Peyer's patch (tissue), 4 donors: ENCODE results near the gene EVPL. TPM values are rescaled to one million over a fixed set of nuclear protein-coding genes. Genes with fewer than 3 reads are reported as not detected.

ENCODE experiments used
- DNase-seq, 3 donors: peaks; one replicate each; pipeline ENCODE4 v3.0.0-alpha.2; 2017 to 2019
- H3K27ac ChIP-seq, 4 donors: fragments of 200-600 bp; sonication (generic); one replicate each; pipeline ENCODE4 v1.5.1; 2016 to 2019
- H3K27me3 ChIP-seq, 2 donors: fragments of 200-600 bp; sonication (generic); one replicate each; pipeline ENCODE4 v1.5.1; 2019
- H3K36me3 ChIP-seq, 3 donors: fragments of 200-600 bp; sonication (generic); one replicate each; pipeline ENCODE4 v1.5.1; 2016 to 2019
- H3K4me1 ChIP-seq, 4 donors: fragments of 200-600 bp; sonication (generic); one replicate each; pipeline ENCODE4 v1.5.1; 2016 to 2019
- H3K4me3 ChIP-seq, 4 donors: fragments of 200-600 bp; sonication (generic); 1 replicate in 3 of 4; 2 replicates in 1 of 4; pipeline ENCODE4 v1.5.1; 2016 to 2019; ENCODE audit warnings: mild to moderate bottlenecking in 1 of 4
- H3K9me3 ChIP-seq, 4 donors: fragments of 200-600 bp; sonication (generic); one replicate each; pipeline ENCODE4 v1.5.1; 2016 to 2019; ENCODE audit warnings: mild to moderate bottlenecking in 1 of 4
- POLR2A ChIP-seq, 2 donors: fragments of 450-650 bp; IDR thresholded peaks; one replicate each; pipeline ENCODE4 v1.5.1; 2017; ENCODE audit warnings: antibody characterized with exemption in 2 of 2, mild to moderate bottlenecking in 2 of 2, moderate library complexity in 2 of 2
- total RNA-seq, 4 donors: library from RNA; depleted of rRNA; stranded (reverse); fragments of >200 nt; gene quantifications; one replicate each; pipeline ENCODE4 v1.1.0, GENCODE V29; 2016
- TF ChIP-seq, protein P1 (sequence below), 6 experiments: fragments of 450-650 bp in 4 of 6; fragments of 200-600 bp in 2 of 6; sonication (generic) in 1 of 6; IDR thresholded peaks; one replicate each; pipeline ENCODE4 v1.5.1; 2017 to 2019; ENCODE audit warnings: antibody characterized with exemption in 6 of 6, mild to moderate bottlenecking in 3 of 6, moderate library complexity in 1 of 6

The EVPL gene
- total RNA-seq, 4 donors from 2014 or later = 26.4 to 87.8 (median 55.0) TPM

DNA sequence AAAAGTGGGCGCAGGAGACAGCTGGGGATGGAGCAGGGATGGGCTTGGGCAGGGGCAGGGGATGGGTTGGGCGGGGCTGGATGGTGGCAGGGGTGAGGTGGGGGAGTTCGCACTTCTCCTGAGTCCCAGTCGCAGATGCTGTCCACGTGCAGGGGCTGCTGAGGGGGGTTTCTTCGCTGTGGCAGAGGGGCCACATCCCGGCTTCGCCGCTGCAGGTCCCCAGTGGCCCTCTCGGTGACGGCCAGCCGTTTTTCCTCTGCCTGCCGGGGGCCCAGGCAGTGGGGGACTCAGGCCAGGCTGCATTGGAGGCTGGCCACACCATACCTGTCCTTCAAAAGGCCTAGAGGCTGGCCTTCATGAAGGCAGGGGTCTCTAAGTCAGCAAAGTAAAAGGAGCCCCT is 8.3 kb downstream of the EVPL start:
- Histone ChIP-seq H3K9me3 (no peaks in the 10 kb centered on the region), H3K27ac (no peak overlapping the region), H3K36me3 (peaks cover 0 to 8% (median 0%) of the 10 kb centered on the region in 3 donors), H3K4me3 (no peak overlapping the region), H3K27me3 (no peaks in the 10 kb centered on the region), H3K4me1 (no peaks in the 10 kb centered on the region)
- DNase-seq = no peak
- TF ChIP-seq, protein P1, sequence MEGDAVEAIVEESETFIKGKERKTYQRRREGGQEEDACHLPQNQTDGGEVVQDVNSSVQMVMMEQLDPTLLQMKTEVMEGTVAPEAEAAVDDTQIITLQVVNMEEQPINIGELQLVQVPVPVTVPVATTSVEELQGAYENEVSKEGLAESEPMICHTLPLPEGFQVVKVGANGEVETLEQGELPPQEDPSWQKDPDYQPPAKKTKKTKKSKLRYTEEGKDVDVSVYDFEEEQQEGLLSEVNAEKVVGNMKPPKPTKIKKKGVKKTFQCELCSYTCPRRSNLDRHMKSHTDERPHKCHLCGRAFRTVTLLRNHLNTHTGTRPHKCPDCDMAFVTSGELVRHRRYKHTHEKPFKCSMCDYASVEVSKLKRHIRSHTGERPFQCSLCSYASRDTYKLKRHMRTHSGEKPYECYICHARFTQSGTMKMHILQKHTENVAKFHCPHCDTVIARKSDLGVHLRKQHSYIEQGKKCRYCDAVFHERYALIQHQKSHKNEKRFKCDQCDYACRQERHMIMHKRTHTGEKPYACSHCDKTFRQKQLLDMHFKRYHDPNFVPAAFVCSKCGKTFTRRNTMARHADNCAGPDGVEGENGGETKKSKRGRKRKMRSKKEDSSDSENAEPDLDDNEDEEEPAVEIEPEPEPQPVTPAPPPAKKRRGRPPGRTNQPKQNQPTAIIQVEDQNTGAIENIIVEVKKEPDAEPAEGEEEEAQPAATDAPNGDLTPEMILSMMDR (IDR thresholded peaks at IDR 0.05) = no peak
- no peak for TF ChIP-seq POLR2A (IDR thresholded peaks at IDR 0.05)

DNA sequence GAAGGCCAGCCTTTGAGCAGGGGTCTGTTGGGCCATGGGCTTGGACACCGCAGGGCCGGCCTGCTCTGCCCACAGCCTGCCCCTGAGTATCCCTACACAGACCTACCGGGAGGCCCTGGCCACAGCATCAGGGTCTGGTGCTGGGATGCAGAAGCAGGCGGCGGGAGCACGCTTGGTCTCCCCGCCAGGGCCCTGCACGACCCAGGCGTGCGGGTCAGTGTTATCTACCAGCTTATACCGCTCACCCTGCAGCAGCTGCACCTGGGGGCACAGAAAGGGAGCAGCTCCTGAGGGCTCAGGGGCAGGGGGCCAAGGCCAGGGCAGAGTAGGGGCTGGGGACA is 8.8 kb downstream of the EVPL start:
- TF ChIP-seq POLR2A (IDR thresholded peaks at IDR 0.05) = no peak
- TF ChIP-seq, protein P1 (IDR thresholded peaks at IDR 0.05) = no peak
- no peaks in the 10 kb centered on the region for H3K27me3 ChIP-seq
- DNase-seq = no peak
- no peaks in the 10 kb centered on the region for H3K9me3 ChIP-seq
- no peak overlapping the region for H3K4me3 ChIP-seq
- no peaks in the 10 kb centered on the region for H3K4me1 ChIP-seq
- no peak overlapping the region for H3K27ac ChIP-seq
- peaks cover 0 to 10% (median 0%) of the 10 kb centered on the region in 3 donors for H3K36me3 ChIP-seq

GRCh38 chr17:76017481-76018339 is 9.4 kb downstream of the EVPL start:
- TF ChIP-seq, protein P1 (IDR thresholded peaks at IDR 0.05) = no peak
- no peak for TF ChIP-seq POLR2A (IDR thresholded peaks at IDR 0.05)
- Histone ChIP-seq H3K27ac (no peak overlapping the region), H3K9me3 (no peaks in the 10 kb centered on the region), H3K36me3 (peaks cover 0 to 10% (median 0%) of the 10 kb centered on the region in 3 donors), H3K27me3 (no peaks in the 10 kb centered on the region), H3K4me3 (no peak overlapping the region), H3K4me1 (no peaks in the 10 kb centered on the region)
- DNase-seq = no peak

- peaks cover 0 to 10% (median 0%) of the 10 kb centered on the region in 3 donors for H3K36me3 ChIP-seq
- no peak overlapping the region for H3K4me3 ChIP-seq
- H3K27me3 ChIP-seq = no peaks in the 10 kb centered on the region
- no peak for DNase-seq
- H3K27ac ChIP-seq = no peak overlapping the region
- H3K4me1 ChIP-seq = no peaks in the 10 kb centered on the region
- no peaks in the 10 kb centered on the region for H3K9me3 ChIP-seq
- TF ChIP-seq, protein P1 (IDR thresholded peaks at IDR 0.05) = no peak
- TF ChIP-seq POLR2A (IDR thresholded peaks at IDR 0.05) = no peak
These were observed 12.2 kb downstream of the EVPL start for GRCh38 chr17:76014925-76015261.

DNA sequence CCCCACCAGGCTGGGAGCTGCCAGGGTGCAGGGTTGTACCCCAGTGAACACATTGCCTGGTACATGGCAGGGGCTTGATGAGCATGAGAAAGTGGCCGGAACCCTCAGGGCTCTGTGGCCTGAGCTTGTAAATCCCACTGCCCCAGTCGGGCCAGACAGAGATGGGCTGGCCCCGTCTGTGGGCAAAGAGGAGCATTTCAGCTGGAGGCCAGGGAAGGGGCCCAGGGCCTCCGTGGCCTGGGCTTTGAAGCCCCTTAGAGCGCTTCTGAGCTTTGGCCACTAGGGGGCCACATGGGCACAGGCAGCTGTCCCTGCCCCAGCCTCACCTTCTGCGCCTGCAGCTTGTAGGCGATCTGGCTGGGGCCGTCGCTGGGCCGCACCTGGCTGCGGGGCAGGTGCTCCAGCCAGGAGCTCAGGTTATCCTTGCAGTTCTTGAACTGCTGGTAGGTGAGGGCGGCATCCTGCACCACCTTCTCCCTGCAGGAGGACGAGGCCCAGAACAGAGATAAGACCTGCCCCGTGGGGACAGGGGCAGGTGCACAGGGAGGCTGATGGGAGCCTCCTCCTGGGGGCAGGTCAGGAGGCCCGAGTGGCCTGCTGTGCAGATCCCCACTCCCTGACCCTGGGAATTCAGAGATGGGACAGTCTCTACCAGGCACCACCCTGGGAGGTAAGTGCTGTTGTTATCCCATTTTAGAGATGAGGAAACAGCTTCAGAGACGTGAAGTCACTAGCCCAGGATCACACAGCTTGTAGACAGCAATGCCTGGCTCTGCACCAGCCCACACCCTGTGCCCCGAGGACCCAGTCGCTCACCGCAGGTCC is 12.8 kb downstream of the EVPL start:
- no peaks in the 10 kb centered on the region for H3K9me3 ChIP-seq
- TF ChIP-seq, protein P1 (IDR thresholded peaks at IDR 0.05) = peak; percentile 84 to 96 (median 94)
- no peak for TF ChIP-seq POLR2A (IDR thresholded peaks at IDR 0.05)
- peaks cover 0 to 8% (median 0%) of the 10 kb centered on the region in 3 donors for H3K36me3 ChIP-seq
- no peaks in the 10 kb centered on the region for H3K4me1 ChIP-seq
- no peaks in the 10 kb centered on the region for H3K27me3 ChIP-seq
- H3K4me3 ChIP-seq = no peak overlapping the region
- DNase-seq = peak; percentile 77 to 90 (median 79)
- no peak overlapping the region for H3K27ac ChIP-seq
